Liver (tissue), 9 donors: ENCODE measurements around the gene BFSP2. TPM values are rescaled to one million over a fixed set of nuclear protein-coding genes. Genes with fewer than 3 reads are reported as not detected.

Experiments used
- DNase-seq: peaks from one replicate; pipeline ENCODE4 v3.0.0-alpha.2; 2017; ENCODE audit warnings: low spot score
- H3K27ac ChIP-seq, 2 donors: one replicate each; pipeline ENCODE4 v1.7.0; 2013; ENCODE audit warnings: inconsistent platforms in 2 of 2, low read length in 2 of 2, control low read depth in 1 of 2, low read depth in 1 of 2, mild to moderate bottlenecking in 1 of 2
- H3K27me3 ChIP-seq, 4 donors: one replicate each; pipeline versions ENCODE4 v1.6.1 to v1.7.0; 2013; ENCODE audit warnings: low read length in 3 of 4, inconsistent platforms in 1 of 4, mild to moderate bottlenecking in 1 of 4, moderate library complexity in 1 of 4; ENCODE audit not compliant: control insufficient read depth in 4 of 4, insufficient read depth in 4 of 4
- H3K36me3 ChIP-seq, 4 donors: one replicate each; pipeline versions ENCODE4 v1.6.1 to v1.7.0; 2013; ENCODE audit warnings: low read length in 3 of 4, mild to moderate bottlenecking in 3 of 4, low read depth in 1 of 4, moderate library complexity in 1 of 4; ENCODE audit not compliant: control insufficient read depth in 4 of 4, insufficient read depth in 3 of 4
- H3K4me1 ChIP-seq, 4 donors: one replicate each; pipeline versions ENCODE4 v1.6.1 to v1.7.0; 2013; ENCODE audit warnings: low read length in 3 of 4, mild to moderate bottlenecking in 3 of 4, moderate library complexity in 1 of 4; ENCODE audit not compliant: control insufficient read depth in 4 of 4, insufficient read depth in 4 of 4
- H3K4me3 ChIP-seq, 3 donors: one replicate each; pipeline versions ENCODE4 v1.6.1 to v1.7.0; 2013; ENCODE audit warnings: low read length in 3 of 3, control low read depth in 1 of 3, low read depth in 1 of 3, mild to moderate bottlenecking in 1 of 3
- H3K9ac ChIP-seq, 2 donors: one replicate each; pipeline ENCODE4 v1.7.0; 2013; ENCODE audit warnings: low read length in 2 of 2, mild to moderate bottlenecking in 2 of 2, moderate library complexity in 2 of 2, control low read depth in 1 of 2, low read depth in 1 of 2
- H3K9me3 ChIP-seq, 4 donors: one replicate each; pipeline versions ENCODE4 v1.6.1 to v1.7.0; 2013; ENCODE audit warnings: low read length in 3 of 4; ENCODE audit not compliant: control insufficient read depth in 4 of 4
- EGR1 ChIP-seq, 2 donors: IDR thresholded peaks; 2 replicates each; pipeline ENCODE4 v1.6.1; 2016 to 2018; ENCODE audit warnings: antibody characterized with exemption in 2 of 2, low read depth in 2 of 2
- FOXA1 ChIP-seq: IDR thresholded peaks from 2 replicates; pipeline ENCODE4 v1.6.1; 2016; ENCODE audit warnings: antibody characterized with exemption
- FOXA2 ChIP-seq: IDR thresholded peaks from 2 replicates; pipeline ENCODE4 v1.6.1; 2016; ENCODE audit warnings: antibody characterized with exemption
- GABPA ChIP-seq, 2 donors: IDR thresholded peaks in 1 of 2; conservative IDR thresholded peaks in 1 of 2; 2 replicates each; pipeline ENCODE4 v1.6.1; 2016; ENCODE audit warnings: antibody characterized with exemption in 2 of 2, mild to moderate bottlenecking in 1 of 2, moderate library complexity in 1 of 2
- HNF4A ChIP-seq, 2 donors: conservative IDR thresholded peaks; 2 replicates each; pipeline ENCODE4 v1.6.1; 2016; ENCODE audit warnings: antibody characterized with exemption in 2 of 2, mild to moderate bottlenecking in 2 of 2
- NR2F2 ChIP-seq: IDR thresholded peaks from 2 replicates; pipeline ENCODE4 v1.6.1; 2016; ENCODE audit warnings: antibody characterized with exemption
- RAD21 ChIP-seq, 2 donors: IDR thresholded peaks; 2 replicates each; pipeline ENCODE4 v1.6.1; 2016; ENCODE audit warnings: antibody characterized with exemption in 2 of 2, mild to moderate bottlenecking in 2 of 2
- RXRA ChIP-seq, 2 donors: IDR thresholded peaks; 2 replicates each; pipeline ENCODE4 v1.6.1; 2017 to 2018; ENCODE audit warnings: antibody characterized with exemption in 2 of 2, mild to moderate bottlenecking in 1 of 2
- SP1 ChIP-seq: IDR thresholded peaks from 2 replicates; pipeline ENCODE4 v1.6.1; 2018; ENCODE audit warnings: antibody characterized with exemption, mild to moderate bottlenecking
- TAF1 ChIP-seq: conservative IDR thresholded peaks from 2 replicates; pipeline ENCODE4 v1.6.1; 2016; ENCODE audit warnings: antibody characterized with exemption, mild to moderate bottlenecking
- ZBTB33 ChIP-seq: IDR thresholded peaks from 2 replicates; pipeline ENCODE4 v1.6.1; 2016; ENCODE audit warnings: antibody characterized with exemption
- WGBS: extraction: QIAGEN DNeasy Blood & Tissue Kit; methylation state at CpG from one replicate; pipeline ENCODE4 v1.1.7; 2013; 5-methylcytosine and 5-hydroxymethylcytosine counted together
- polyA plus RNA-seq, 2 donors: library from polyadenylated mRNA; stranded (reverse) in 1 of 2; unstranded in 1 of 2; fragments of 200-250 nt in 1 of 2; fragments of >200 nt in 1 of 2; fragmentation: Nextera tagmentation in 1 of 2; extraction: Ambion mirVana in 1 of 2; gene quantifications; one replicate each; pipeline versions ENCODE4 v1.2.1 to v1.2.3, GENCODE V29; 2013 to 2015
- total RNA-seq, 2 donors: library from RNA; depleted of rRNA; stranded (reverse); fragments of >200 nt; gene quantifications; one replicate each; pipeline ENCODE4 v1.2.3, GENCODE V29; 2014
- TF ChIP-seq, protein P1 (sequence below): IDR thresholded peaks from 2 replicates; pipeline ENCODE4 v1.6.1; 2016; ENCODE audit warnings: antibody characterized with exemption
- TF ChIP-seq, protein P2 (sequence below): IDR thresholded peaks from 2 replicates; pipeline ENCODE4 v1.6.1; 2016; ENCODE audit warnings: antibody characterized with exemption, mild to moderate bottlenecking
- TF ChIP-seq, protein P3 (sequence below): IDR thresholded peaks from 2 replicates; pipeline ENCODE4 v1.6.1; 2016; ENCODE audit warnings: antibody characterized with exemption
- TF ChIP-seq, protein P4 (sequence below): fragments of 150-350 bp; IDR thresholded peaks from 2 replicates; pipeline ENCODE4 v1.5.1; 2017; ENCODE audit warnings: improper control_type of control experiment, low read depth, low read length; ENCODE audit not compliant: missing input control
- donor health status: healthy.
- donor health status: healthy.
- donor health status: healthy.
- donor health status: healthy.
- donor health status: healthy.

The BFSP2 gene
- total and polyA plus RNA-seq, 4 donors = 0.42 TPM; not detected in 3

DNA sequence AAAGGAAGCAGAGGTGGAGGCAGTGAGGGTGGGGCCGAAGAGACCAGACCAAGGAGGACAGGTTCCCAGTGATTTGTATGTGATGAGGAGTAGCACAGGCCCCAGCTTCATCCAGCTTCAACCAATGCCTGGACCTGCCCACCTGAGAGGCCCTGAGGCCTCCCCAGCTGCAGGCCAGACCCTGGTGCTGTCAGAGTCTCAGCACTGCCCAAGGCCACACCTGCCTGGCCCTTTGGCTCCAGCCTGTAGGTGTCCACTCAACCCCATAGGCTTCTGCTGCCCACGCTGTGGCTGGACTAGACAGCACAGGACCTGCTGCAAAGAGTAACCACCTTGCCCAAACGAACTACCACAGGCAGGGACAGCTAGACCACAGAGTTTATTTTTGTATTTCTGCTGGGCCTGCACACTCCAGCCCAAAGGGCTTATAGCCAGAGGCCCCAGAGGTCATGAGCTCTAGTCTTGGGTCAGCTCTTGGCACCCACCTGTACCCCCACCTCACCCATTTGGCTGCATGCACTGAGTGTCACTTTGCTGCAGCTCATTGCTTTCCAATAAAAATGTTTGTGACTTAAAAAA lies 91.7 kb downstream of the BFSP2 start:
- no peak for DNase-seq
- H3K27ac ChIP-seq = no peak overlapping the region
- H3K9me3 ChIP-seq = peaks cover 0 to 5% (median 3%) of the 10 kb centered on the region in 4 donors
- no peaks in the 10 kb centered on the region for H3K4me1 ChIP-seq
- H3K36me3 ChIP-seq = no peaks in the 10 kb centered on the region
- H3K4me3 ChIP-seq = no peak overlapping the region
- WGBS = 93% methylated on average over 3 of the region's 3 CpGs
- H3K9ac ChIP-seq = no peak overlapping the region
- TF ChIP-seq EGR1 (IDR thresholded peaks at IDR 0.05; ENCODE audit: low read depth in 2 of 2) (no peak), GABPA (IDR thresholded peaks at IDR 0.05 in 1 of 2, conservative IDR thresholded peaks at IDR 0.05 in 1 of 2) (no peak), RAD21 (IDR thresholded peaks at IDR 0.05) (no peak), ZBTB33 (no peak), RXRA (IDR thresholded peaks at IDR 0.05) (no peak), FOXA1 (no peak), FOXA2 (no peak), SP1 (no peak), TAF1 (no peak), NR2F2 (no peak), HNF4A (conservative IDR thresholded peaks at IDR 0.05) (no peak)
- TF ChIP-seq, protein P1, sequence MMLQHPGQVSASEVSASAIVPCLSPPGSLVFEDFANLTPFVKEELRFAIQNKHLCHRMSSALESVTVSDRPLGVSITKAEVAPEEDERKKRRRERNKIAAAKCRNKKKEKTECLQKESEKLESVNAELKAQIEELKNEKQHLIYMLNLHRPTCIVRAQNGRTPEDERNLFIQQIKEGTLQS = no peak
- TF ChIP-seq, protein P2, sequence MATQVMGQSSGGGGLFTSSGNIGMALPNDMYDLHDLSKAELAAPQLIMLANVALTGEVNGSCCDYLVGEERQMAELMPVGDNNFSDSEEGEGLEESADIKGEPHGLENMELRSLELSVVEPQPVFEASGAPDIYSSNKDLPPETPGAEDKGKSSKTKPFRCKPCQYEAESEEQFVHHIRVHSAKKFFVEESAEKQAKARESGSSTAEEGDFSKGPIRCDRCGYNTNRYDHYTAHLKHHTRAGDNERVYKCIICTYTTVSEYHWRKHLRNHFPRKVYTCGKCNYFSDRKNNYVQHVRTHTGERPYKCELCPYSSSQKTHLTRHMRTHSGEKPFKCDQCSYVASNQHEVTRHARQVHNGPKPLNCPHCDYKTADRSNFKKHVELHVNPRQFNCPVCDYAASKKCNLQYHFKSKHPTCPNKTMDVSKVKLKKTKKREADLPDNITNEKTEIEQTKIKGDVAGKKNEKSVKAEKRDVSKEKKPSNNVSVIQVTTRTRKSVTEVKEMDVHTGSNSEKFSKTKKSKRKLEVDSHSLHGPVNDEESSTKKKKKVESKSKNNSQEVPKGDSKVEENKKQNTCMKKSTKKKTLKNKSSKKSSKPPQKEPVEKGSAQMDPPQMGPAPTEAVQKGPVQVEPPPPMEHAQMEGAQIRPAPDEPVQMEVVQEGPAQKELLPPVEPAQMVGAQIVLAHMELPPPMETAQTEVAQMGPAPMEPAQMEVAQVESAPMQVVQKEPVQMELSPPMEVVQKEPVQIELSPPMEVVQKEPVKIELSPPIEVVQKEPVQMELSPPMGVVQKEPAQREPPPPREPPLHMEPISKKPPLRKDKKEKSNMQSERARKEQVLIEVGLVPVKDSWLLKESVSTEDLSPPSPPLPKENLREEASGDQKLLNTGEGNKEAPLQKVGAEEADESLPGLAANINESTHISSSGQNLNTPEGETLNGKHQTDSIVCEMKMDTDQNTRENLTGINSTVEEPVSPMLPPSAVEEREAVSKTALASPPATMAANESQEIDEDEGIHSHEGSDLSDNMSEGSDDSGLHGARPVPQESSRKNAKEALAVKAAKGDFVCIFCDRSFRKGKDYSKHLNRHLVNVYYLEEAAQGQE = no peak
- TF ChIP-seq, protein P3, sequence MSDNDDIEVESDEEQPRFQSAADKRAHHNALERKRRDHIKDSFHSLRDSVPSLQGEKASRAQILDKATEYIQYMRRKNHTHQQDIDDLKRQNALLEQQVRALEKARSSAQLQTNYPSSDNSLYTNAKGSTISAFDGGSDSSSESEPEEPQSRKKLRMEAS = no peak
- TF ChIP-seq, protein P4, sequence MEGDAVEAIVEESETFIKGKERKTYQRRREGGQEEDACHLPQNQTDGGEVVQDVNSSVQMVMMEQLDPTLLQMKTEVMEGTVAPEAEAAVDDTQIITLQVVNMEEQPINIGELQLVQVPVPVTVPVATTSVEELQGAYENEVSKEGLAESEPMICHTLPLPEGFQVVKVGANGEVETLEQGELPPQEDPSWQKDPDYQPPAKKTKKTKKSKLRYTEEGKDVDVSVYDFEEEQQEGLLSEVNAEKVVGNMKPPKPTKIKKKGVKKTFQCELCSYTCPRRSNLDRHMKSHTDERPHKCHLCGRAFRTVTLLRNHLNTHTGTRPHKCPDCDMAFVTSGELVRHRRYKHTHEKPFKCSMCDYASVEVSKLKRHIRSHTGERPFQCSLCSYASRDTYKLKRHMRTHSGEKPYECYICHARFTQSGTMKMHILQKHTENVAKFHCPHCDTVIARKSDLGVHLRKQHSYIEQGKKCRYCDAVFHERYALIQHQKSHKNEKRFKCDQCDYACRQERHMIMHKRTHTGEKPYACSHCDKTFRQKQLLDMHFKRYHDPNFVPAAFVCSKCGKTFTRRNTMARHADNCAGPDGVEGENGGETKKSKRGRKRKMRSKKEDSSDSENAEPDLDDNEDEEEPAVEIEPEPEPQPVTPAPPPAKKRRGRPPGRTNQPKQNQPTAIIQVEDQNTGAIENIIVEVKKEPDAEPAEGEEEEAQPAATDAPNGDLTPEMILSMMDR = no peak
- no peaks in the 10 kb centered on the region for H3K27me3 ChIP-seq
